HepG2 (cell line): ENCODE results near the gene DLG5. TPM values are rescaled to one million over a fixed set of nuclear protein-coding genes. Genes with fewer than 3 reads are reported as not detected.

Experiments used
- FOSL2 ChIP-seq: sonication (generic); formaldehyde crosslinking; IDR thresholded peaks from 2 replicates; pipeline ENCODE4 v1.4.0; 2020; ENCODE audit warnings: missing genetic modification reagents
- FOXP1 ChIP-seq, 2 experiments: fragments of 450-650 bp in 1 of 2; IDR thresholded peaks; 2 replicates each; pipeline ENCODE4 v1.6.1; 2017 to 2018; ENCODE audit warnings: antibody characterized with exemption in 1 of 2
- HBP1 ChIP-seq: IDR thresholded peaks from 2 replicates; pipeline ENCODE4 v1.6.1; 2016; ENCODE audit warnings: low read depth, control low read depth
- LCORL ChIP-seq, 2 experiments: fragments of 450-650 bp in 1 of 2; sonication (generic) in 1 of 2; formaldehyde crosslinking in 1 of 2; IDR thresholded peaks; 2 replicates each; pipeline versions ENCODE4 v1.5.0 to v1.6.1; 2017 to 2020; ENCODE audit warnings: antibody characterized with exemption in 1 of 2, missing genetic modification reagents in 1 of 2
- NRL ChIP-seq: sonication (generic); formaldehyde crosslinking; IDR thresholded peaks from 2 replicates; pipeline ENCODE4 v1.5.0; 2020; ENCODE audit warnings: missing genetic modification reagents, mild to moderate bottlenecking, moderate library complexity, borderline replicate concordance
- SMAD9 ChIP-seq: sonication (generic); formaldehyde crosslinking; IDR thresholded peaks from 2 replicates; pipeline ENCODE4 v1.5.1; 2020; ENCODE audit warnings: mild to moderate bottlenecking, missing genetic modification reagents
- TRIM24 ChIP-seq: sonication (generic); formaldehyde crosslinking; IDR thresholded peaks from 2 replicates; pipeline ENCODE4 v1.8.0; 2022; ENCODE audit warnings: mild to moderate bottlenecking, missing genetic modification reagents
- UBTF ChIP-seq: sonication (generic); formaldehyde crosslinking; IDR thresholded peaks from 2 replicates; pipeline ENCODE4 v1.4.0; 2020; ENCODE audit warnings: mild to moderate bottlenecking, missing genetic modification reagents
- XBP1 ChIP-seq: sonication (generic); formaldehyde crosslinking; IDR thresholded peaks from 2 replicates; pipeline ENCODE4 v1.5.0; 2020; ENCODE audit warnings: missing genetic modification reagents
- ZBTB42 ChIP-seq: sonication (generic); formaldehyde crosslinking; IDR thresholded peaks from 2 replicates; pipeline ENCODE4 v1.5.0; 2020; ENCODE audit warnings: mild to moderate bottlenecking, missing genetic modification reagents
- ZNF138 ChIP-seq: sonication (generic); formaldehyde crosslinking; IDR thresholded peaks from 2 replicates; pipeline ENCODE4 v1.5.0; 2020; ENCODE audit warnings: mild to moderate bottlenecking, low read depth, missing genetic modification reagents
- ZUFSP ChIP-seq: sonication (generic); formaldehyde crosslinking; IDR thresholded peaks from 2 replicates; pipeline ENCODE4 v1.9.0; 2021; ENCODE audit warnings: missing genetic modification reagents, mild to moderate bottlenecking, borderline replicate concordance
- polyA plus RNA-seq, 8 experiments: library from polyadenylated mRNA; depleted of rRNA in 3 of 8; stranded (reverse) in 7 of 8; unstranded in 1 of 8; fragments of >200 nt; fragmentation: Illumina TruSeq in 4 of 8; extraction: Trizol in 4 of 8; gene quantifications; 2 replicates each; pipeline versions ENCODE4 v1.2.1 to v1.2.3, GENCODE V29; 2011 to 2016; ENCODE audit warnings: low read depth in 4 of 8, missing spikeins in 1 of 8, mixed read lengths in 1 of 8; ENCODE audit not compliant: insufficient read depth in 1 of 8
- total RNA-seq, 5 experiments: library from RNA; depleted of rRNA; stranded (reverse); fragments of >200 nt; fragmentation: Illumina TruSeq; extraction: Trizol; gene quantifications; 2 replicates each; pipeline ENCODE4 v1.2.3, GENCODE V29; 2016; ENCODE audit warnings: low read depth in 1 of 5
- TF ChIP-seq, protein P1 (sequence below), 2 experiments: sonication (generic) in 1 of 2; formaldehyde crosslinking in 1 of 2; IDR thresholded peaks; 2 replicates each; pipeline versions ENCODE4 v1.6.1 to v1.9.0; 2014 to 2022; ENCODE audit warnings: antibody characterized with exemption in 1 of 2, borderline replicate concordance in 1 of 2, inconsistent platforms in 1 of 2, low read depth in 1 of 2, missing genetic modification reagents in 1 of 2

DLG5 gene
- total and polyA plus RNA-seq, 2 of the 13 experiments (the other 11 are each of a cell fraction or from before 2014, with no cell fraction given): 15.5 to 18.2 TPM

GRCh38 chr10:77889277-77889903, 37.2 kb downstream of the DLG5 start (continued):
- TF ChIP-seq UBTF (peak; percentile 30; the same call in 1 of the 2 replicates), HBP1 (CRISPR knock-in tag) (peak; percentile 64; the same call in 1 of the 2 replicates), FOSL2 (CRISPR knock-in tag) (peak; percentile 47), TRIM24 (no peak), ZUFSP (CRISPR knock-in tag) (no peak), XBP1 (CRISPR knock-in tag) (no peak), LCORL (IDR thresholded peaks at IDR 0.05) (no peak), LCORL (CRISPR knock-in tag; IDR thresholded peaks at IDR 0.05) (peak; percentile 69), SMAD9 (no peak), FOXP1 (IDR thresholded peaks at IDR 0.05) (no peak), FOXP1 (CRISPR knock-in tag; IDR thresholded peaks at IDR 0.05) (no peak; the same call in 1 of the 2 replicates), NRL (CRISPR knock-in tag) (0 out of 2 replicates have a peak, but pooled peaks have one; percentile 51), ZBTB42 (no peak), ZNF138 (no peak)
- TF ChIP-seq, protein P1, sequence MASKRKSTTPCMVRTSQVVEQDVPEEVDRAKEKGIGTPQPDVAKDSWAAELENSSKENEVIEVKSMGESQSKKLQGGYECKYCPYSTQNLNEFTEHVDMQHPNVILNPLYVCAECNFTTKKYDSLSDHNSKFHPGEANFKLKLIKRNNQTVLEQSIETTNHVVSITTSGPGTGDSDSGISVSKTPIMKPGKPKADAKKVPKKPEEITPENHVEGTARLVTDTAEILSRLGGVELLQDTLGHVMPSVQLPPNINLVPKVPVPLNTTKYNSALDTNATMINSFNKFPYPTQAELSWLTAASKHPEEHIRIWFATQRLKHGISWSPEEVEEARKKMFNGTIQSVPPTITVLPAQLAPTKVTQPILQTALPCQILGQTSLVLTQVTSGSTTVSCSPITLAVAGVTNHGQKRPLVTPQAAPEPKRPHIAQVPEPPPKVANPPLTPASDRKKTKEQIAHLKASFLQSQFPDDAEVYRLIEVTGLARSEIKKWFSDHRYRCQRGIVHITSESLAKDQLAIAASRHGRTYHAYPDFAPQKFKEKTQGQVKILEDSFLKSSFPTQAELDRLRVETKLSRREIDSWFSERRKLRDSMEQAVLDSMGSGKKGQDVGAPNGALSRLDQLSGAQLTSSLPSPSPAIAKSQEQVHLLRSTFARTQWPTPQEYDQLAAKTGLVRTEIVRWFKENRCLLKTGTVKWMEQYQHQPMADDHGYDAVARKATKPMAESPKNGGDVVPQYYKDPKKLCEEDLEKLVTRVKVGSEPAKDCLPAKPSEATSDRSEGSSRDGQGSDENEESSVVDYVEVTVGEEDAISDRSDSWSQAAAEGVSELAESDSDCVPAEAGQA (IDR thresholded peaks at IDR 0.05; ENCODE audit: low read depth): no peak
- TF ChIP-seq, protein P1 (CRISPR knock-in tag; IDR thresholded peaks at IDR 0.05; ENCODE audit: borderline replicate concordance): no peak
